HG03025 (cell line): ENCODE measurements around the gene ABCC2.

ENCODE experiments used
- ATAC-seq: cut with Tn5 transposase; IDR thresholded peaks from one replicate; pipeline ENCODE4 v1.9.1; 2021; ENCODE audit warnings: mild to moderate bottlenecking, moderate library complexity; ENCODE audit not compliant: unreplicated experiment, low FRiP score

Gene ABCC2

GRCh38 chr10:99770408-99771045 is 11.9 kb upstream of the ABCC2 start:
- no peak for ATAC-seq

GRCh38 chr10:99775850-99776249 is 6.6 kb upstream of the ABCC2 start:
- ATAC-seq = no peak

GRCh38 chr10:99777918-99778714 is 4.3 kb upstream of the ABCC2 start:
- ATAC-seq = no peak

- ATAC-seq = no peak
These were observed 3.1 kb upstream of the ABCC2 start for GRCh38 chr10:99779335-99779734.

- ATAC-seq = no peak
These were observed 558 bp upstream of the ABCC2 start for GRCh38 chr10:99781734-99782429.

GRCh38 chr10:99784016-99784726 is 1.7 kb downstream of the ABCC2 start:
- no peak for ATAC-seq

- no peak for ATAC-seq
These were observed 2.4 kb downstream of the ABCC2 start for GRCh38 chr10:99784727-99785441.

- ATAC-seq = no peak
These were observed 3.2 kb downstream of the ABCC2 start for GRCh38 chr10:99785646-99786045.

- no peak for ATAC-seq
These were observed 4.9 kb downstream of the ABCC2 start for GRCh38 chr10:99787311-99787710.

GRCh38 chr10:99787782-99788445 is 5.5 kb downstream of the ABCC2 start:
- ATAC-seq = no peak

GRCh38 chr10:99788598-99789256 is 6.3 kb downstream of the ABCC2 start:
- ATAC-seq = no peak

GRCh38 chr10:99791831-99792230 is 9.4 kb downstream of the ABCC2 start:
- ATAC-seq = no peak

GRCh38 chr10:99793819-99794218 is 11.4 kb downstream of the ABCC2 start:
- no peak for ATAC-seq

GRCh38 chr10:99796928-99797327 is 14.5 kb downstream of the ABCC2 start:
- no peak for ATAC-seq

- no peak for ATAC-seq
These were observed 15.6 kb downstream of the ABCC2 start for GRCh38 chr10:99798031-99798430.

- no peak for ATAC-seq
These were observed 16.5 kb downstream of the ABCC2 start for GRCh38 chr10:99798920-99799319.

GRCh38 chr10:99799613-99800012 is 17.2 kb downstream of the ABCC2 start:
- no peak for ATAC-seq

GRCh38 chr10:99804471-99804870 is 22.0 kb downstream of the ABCC2 start:
- no peak for ATAC-seq

- no peak for ATAC-seq
These were observed 22.8 kb downstream of the ABCC2 start for GRCh38 chr10:99805190-99805589.
